Liver (tissue), 9 donors: Measurements from ENCODE around the gene BRSK2. TPM values are rescaled to one million over a fixed set of nuclear protein-coding genes. Genes with fewer than 3 reads are reported as not detected.

Experiments used
- DNase-seq: peaks from one replicate; pipeline ENCODE4 v3.0.0-alpha.2; 2017; ENCODE audit warnings: low spot score
- H3K27ac ChIP-seq, 2 donors: one replicate each; pipeline ENCODE4 v1.7.0; 2013; ENCODE audit warnings: inconsistent platforms in 2 of 2, low read length in 2 of 2, control low read depth in 1 of 2, low read depth in 1 of 2, mild to moderate bottlenecking in 1 of 2
- H3K27me3 ChIP-seq, 4 donors: one replicate each; pipeline versions ENCODE4 v1.6.1 to v1.7.0; 2013; ENCODE audit warnings: low read length in 3 of 4, inconsistent platforms in 1 of 4, mild to moderate bottlenecking in 1 of 4, moderate library complexity in 1 of 4; ENCODE audit not compliant: control insufficient read depth in 4 of 4, insufficient read depth in 4 of 4
- H3K36me3 ChIP-seq, 4 donors: one replicate each; pipeline versions ENCODE4 v1.6.1 to v1.7.0; 2013; ENCODE audit warnings: low read length in 3 of 4, mild to moderate bottlenecking in 3 of 4, low read depth in 1 of 4, moderate library complexity in 1 of 4; ENCODE audit not compliant: control insufficient read depth in 4 of 4, insufficient read depth in 3 of 4
- H3K4me1 ChIP-seq, 4 donors: one replicate each; pipeline versions ENCODE4 v1.6.1 to v1.7.0; 2013; ENCODE audit warnings: low read length in 3 of 4, mild to moderate bottlenecking in 3 of 4, moderate library complexity in 1 of 4; ENCODE audit not compliant: control insufficient read depth in 4 of 4, insufficient read depth in 4 of 4
- H3K4me3 ChIP-seq, 3 donors: one replicate each; pipeline versions ENCODE4 v1.6.1 to v1.7.0; 2013; ENCODE audit warnings: low read length in 3 of 3, control low read depth in 1 of 3, low read depth in 1 of 3, mild to moderate bottlenecking in 1 of 3
- H3K9ac ChIP-seq, 2 donors: one replicate each; pipeline ENCODE4 v1.7.0; 2013; ENCODE audit warnings: low read length in 2 of 2, mild to moderate bottlenecking in 2 of 2, moderate library complexity in 2 of 2, control low read depth in 1 of 2, low read depth in 1 of 2
- H3K9me3 ChIP-seq, 4 donors: one replicate each; pipeline versions ENCODE4 v1.6.1 to v1.7.0; 2013; ENCODE audit warnings: low read length in 3 of 4; ENCODE audit not compliant: control insufficient read depth in 4 of 4
- FOXA1 ChIP-seq: IDR thresholded peaks from 2 replicates; pipeline ENCODE4 v1.6.1; 2016; ENCODE audit warnings: antibody characterized with exemption
- FOXA2 ChIP-seq: IDR thresholded peaks from 2 replicates; pipeline ENCODE4 v1.6.1; 2016; ENCODE audit warnings: antibody characterized with exemption
- GABPA ChIP-seq, 2 donors: IDR thresholded peaks in 1 of 2; conservative IDR thresholded peaks in 1 of 2; 2 replicates each; pipeline ENCODE4 v1.6.1; 2016; ENCODE audit warnings: antibody characterized with exemption in 2 of 2, mild to moderate bottlenecking in 1 of 2, moderate library complexity in 1 of 2
- HNF4A ChIP-seq, 2 donors: conservative IDR thresholded peaks; 2 replicates each; pipeline ENCODE4 v1.6.1; 2016; ENCODE audit warnings: antibody characterized with exemption in 2 of 2, mild to moderate bottlenecking in 2 of 2
- HNF4G ChIP-seq: IDR thresholded peaks from 2 replicates; pipeline ENCODE4 v1.6.1; 2016; ENCODE audit warnings: antibody characterized with exemption
- JUND ChIP-seq, 2 donors: IDR thresholded peaks; 2 replicates each; pipeline ENCODE4 v1.6.1; 2016; ENCODE audit warnings: antibody characterized with exemption in 2 of 2
- NR2F2 ChIP-seq: IDR thresholded peaks from 2 replicates; pipeline ENCODE4 v1.6.1; 2016; ENCODE audit warnings: antibody characterized with exemption
- RAD21 ChIP-seq, 2 donors: IDR thresholded peaks; 2 replicates each; pipeline ENCODE4 v1.6.1; 2016; ENCODE audit warnings: antibody characterized with exemption in 2 of 2, mild to moderate bottlenecking in 2 of 2
- RXRA ChIP-seq, 2 donors: IDR thresholded peaks; 2 replicates each; pipeline ENCODE4 v1.6.1; 2017 to 2018; ENCODE audit warnings: antibody characterized with exemption in 2 of 2, mild to moderate bottlenecking in 1 of 2
- SP1 ChIP-seq: IDR thresholded peaks from 2 replicates; pipeline ENCODE4 v1.6.1; 2018; ENCODE audit warnings: antibody characterized with exemption, mild to moderate bottlenecking
- TAF1 ChIP-seq: conservative IDR thresholded peaks from 2 replicates; pipeline ENCODE4 v1.6.1; 2016; ENCODE audit warnings: antibody characterized with exemption, mild to moderate bottlenecking
- YY1 ChIP-seq: IDR thresholded peaks from 2 replicates; pipeline ENCODE4 v1.6.1; 2016; ENCODE audit warnings: antibody characterized with exemption, mild to moderate bottlenecking
- WGBS: extraction: QIAGEN DNeasy Blood & Tissue Kit; methylation state at CpG from one replicate; pipeline ENCODE4 v1.1.7; 2013; 5-methylcytosine and 5-hydroxymethylcytosine counted together
- polyA plus RNA-seq, 2 donors: library from polyadenylated mRNA; stranded (reverse) in 1 of 2; unstranded in 1 of 2; fragments of 200-250 nt in 1 of 2; fragments of >200 nt in 1 of 2; fragmentation: Nextera tagmentation in 1 of 2; extraction: Ambion mirVana in 1 of 2; gene quantifications; one replicate each; pipeline versions ENCODE4 v1.2.1 to v1.2.3, GENCODE V29; 2013 to 2015
- total RNA-seq, 2 donors: library from RNA; depleted of rRNA; stranded (reverse); fragments of >200 nt; gene quantifications; one replicate each; pipeline ENCODE4 v1.2.3, GENCODE V29; 2014
- TF ChIP-seq, protein P1 (sequence below): IDR thresholded peaks from 2 replicates; pipeline ENCODE4 v1.6.1; 2016; ENCODE audit warnings: antibody characterized with exemption, mild to moderate bottlenecking
- TF ChIP-seq, protein P2 (sequence below): IDR thresholded peaks from 2 replicates; pipeline ENCODE4 v1.6.1; 2016; ENCODE audit warnings: antibody characterized with exemption
- TF ChIP-seq, protein P3 (sequence below): fragments of 150-350 bp; IDR thresholded peaks from 2 replicates; pipeline ENCODE4 v1.5.1; 2017; ENCODE audit warnings: improper control_type of control experiment, low read depth, low read length; ENCODE audit not compliant: missing input control
- TF ChIP-seq, protein P4 (sequence below): IDR thresholded peaks from 2 replicates; pipeline ENCODE4 v1.6.1; 2016; ENCODE audit warnings: antibody characterized with exemption
- TF ChIP-seq, protein P5 (sequence below): IDR thresholded peaks from 2 replicates; pipeline ENCODE4 v1.6.1; 2016; ENCODE audit warnings: antibody characterized with exemption
- donor health status: healthy.
- donor health status: healthy.
- donor health status: healthy.
- donor health status: healthy.
- donor health status: healthy.

Gene BRSK2
- total and polyA plus RNA-seq, 4 donors, result 0.05 to 0.17 TPM; not detected in 2

DNA sequence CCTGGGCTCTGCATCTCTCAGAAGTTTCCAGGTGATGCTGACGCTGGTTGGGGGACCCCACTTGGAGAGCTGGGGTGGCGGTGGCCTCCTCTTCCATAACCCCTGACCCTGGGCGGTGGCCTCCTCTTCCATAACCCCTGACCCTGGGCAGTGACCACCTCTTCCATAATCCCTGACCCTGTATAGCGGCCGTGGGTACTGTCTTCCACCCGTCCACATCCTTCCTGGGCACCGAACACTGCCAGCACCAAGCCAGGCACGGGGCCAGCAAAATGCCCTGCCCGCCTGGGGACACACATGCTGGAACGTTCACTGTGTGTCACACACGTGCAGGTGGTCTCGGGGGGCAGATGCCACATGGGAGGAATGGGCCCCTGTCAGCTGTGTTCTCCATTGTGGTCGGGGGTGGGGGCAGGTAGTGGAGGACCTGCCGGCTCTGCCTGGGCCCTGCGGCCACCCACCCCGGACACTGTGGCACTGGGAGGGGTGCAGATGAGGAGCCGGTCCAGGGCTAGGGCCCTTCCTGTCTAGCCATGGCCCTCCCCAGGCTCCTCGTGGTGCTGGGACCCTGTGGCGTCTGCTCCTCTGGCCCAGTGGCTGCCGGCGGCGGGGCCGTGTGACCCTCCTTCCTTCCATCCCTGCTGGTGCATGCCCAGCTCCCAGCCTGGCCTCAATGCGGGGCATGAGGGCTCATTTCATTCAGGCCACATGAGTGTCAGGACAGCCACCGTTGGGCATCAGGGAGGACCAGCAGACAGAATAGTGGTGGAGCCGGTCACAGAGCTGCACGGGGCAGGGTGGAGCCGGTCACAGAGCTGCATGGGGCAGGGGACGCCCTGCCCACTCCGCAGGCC lies 10.8 kb downstream of the BRSK2 start:
- no peak overlapping the region for H3K27ac ChIP-seq
- H3K4me3 ChIP-seq, result no peak overlapping the region
- 83% methylated on average over 30 of the region's 30 CpGs for WGBS
- H3K9me3 ChIP-seq, result no peaks in the 10 kb centered on the region
- no peak for TF ChIP-seq TAF1
- no peak for TF ChIP-seq HNF4G
- TF ChIP-seq, protein P1, sequence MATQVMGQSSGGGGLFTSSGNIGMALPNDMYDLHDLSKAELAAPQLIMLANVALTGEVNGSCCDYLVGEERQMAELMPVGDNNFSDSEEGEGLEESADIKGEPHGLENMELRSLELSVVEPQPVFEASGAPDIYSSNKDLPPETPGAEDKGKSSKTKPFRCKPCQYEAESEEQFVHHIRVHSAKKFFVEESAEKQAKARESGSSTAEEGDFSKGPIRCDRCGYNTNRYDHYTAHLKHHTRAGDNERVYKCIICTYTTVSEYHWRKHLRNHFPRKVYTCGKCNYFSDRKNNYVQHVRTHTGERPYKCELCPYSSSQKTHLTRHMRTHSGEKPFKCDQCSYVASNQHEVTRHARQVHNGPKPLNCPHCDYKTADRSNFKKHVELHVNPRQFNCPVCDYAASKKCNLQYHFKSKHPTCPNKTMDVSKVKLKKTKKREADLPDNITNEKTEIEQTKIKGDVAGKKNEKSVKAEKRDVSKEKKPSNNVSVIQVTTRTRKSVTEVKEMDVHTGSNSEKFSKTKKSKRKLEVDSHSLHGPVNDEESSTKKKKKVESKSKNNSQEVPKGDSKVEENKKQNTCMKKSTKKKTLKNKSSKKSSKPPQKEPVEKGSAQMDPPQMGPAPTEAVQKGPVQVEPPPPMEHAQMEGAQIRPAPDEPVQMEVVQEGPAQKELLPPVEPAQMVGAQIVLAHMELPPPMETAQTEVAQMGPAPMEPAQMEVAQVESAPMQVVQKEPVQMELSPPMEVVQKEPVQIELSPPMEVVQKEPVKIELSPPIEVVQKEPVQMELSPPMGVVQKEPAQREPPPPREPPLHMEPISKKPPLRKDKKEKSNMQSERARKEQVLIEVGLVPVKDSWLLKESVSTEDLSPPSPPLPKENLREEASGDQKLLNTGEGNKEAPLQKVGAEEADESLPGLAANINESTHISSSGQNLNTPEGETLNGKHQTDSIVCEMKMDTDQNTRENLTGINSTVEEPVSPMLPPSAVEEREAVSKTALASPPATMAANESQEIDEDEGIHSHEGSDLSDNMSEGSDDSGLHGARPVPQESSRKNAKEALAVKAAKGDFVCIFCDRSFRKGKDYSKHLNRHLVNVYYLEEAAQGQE, result no peak
- TF ChIP-seq, protein P2, sequence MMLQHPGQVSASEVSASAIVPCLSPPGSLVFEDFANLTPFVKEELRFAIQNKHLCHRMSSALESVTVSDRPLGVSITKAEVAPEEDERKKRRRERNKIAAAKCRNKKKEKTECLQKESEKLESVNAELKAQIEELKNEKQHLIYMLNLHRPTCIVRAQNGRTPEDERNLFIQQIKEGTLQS, result no peak
- TF ChIP-seq RAD21 (IDR thresholded peaks at IDR 0.05), result no peak
- TF ChIP-seq, protein P3, sequence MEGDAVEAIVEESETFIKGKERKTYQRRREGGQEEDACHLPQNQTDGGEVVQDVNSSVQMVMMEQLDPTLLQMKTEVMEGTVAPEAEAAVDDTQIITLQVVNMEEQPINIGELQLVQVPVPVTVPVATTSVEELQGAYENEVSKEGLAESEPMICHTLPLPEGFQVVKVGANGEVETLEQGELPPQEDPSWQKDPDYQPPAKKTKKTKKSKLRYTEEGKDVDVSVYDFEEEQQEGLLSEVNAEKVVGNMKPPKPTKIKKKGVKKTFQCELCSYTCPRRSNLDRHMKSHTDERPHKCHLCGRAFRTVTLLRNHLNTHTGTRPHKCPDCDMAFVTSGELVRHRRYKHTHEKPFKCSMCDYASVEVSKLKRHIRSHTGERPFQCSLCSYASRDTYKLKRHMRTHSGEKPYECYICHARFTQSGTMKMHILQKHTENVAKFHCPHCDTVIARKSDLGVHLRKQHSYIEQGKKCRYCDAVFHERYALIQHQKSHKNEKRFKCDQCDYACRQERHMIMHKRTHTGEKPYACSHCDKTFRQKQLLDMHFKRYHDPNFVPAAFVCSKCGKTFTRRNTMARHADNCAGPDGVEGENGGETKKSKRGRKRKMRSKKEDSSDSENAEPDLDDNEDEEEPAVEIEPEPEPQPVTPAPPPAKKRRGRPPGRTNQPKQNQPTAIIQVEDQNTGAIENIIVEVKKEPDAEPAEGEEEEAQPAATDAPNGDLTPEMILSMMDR, result no peak
- no peaks in the 10 kb centered on the region for H3K4me1 ChIP-seq
- no peak overlapping the region for H3K9ac ChIP-seq
- no peaks in the 10 kb centered on the region for H3K27me3 ChIP-seq
- DNase-seq, result no peak
- no peaks in the 10 kb centered on the region for H3K36me3 ChIP-seq

DNA sequence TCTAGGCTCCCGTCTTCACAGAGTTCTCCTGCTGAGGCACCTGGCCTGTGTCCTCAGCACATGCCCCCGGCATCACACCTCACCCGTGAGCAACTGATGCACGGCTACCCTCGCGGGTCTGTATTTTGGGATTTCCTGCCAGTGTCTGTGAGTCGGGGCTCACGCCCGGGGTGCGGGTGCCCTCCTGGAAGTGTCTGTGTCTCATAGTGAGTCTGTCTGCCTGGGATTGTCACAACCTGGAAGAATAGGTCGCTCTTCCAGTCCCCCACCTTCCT lies 11.4 kb downstream of the BRSK2 start:
- TF ChIP-seq FOXA1 (no peak), HNF4A (conservative IDR thresholded peaks at IDR 0.05) (no peak), FOXA2 (no peak), GABPA (IDR thresholded peaks at IDR 0.05 in 1 of 2, conservative IDR thresholded peaks at IDR 0.05 in 1 of 2) (no peak), YY1 (no peak), RAD21 (IDR thresholded peaks at IDR 0.05) (no peak), RXRA (IDR thresholded peaks at IDR 0.05) (no peak), SP1 (no peak), JUND (IDR thresholded peaks at IDR 0.05) (no peak), HNF4G (no peak), NR2F2 (no peak)
- TF ChIP-seq, protein P3, result no peak
- TF ChIP-seq, protein P4, sequence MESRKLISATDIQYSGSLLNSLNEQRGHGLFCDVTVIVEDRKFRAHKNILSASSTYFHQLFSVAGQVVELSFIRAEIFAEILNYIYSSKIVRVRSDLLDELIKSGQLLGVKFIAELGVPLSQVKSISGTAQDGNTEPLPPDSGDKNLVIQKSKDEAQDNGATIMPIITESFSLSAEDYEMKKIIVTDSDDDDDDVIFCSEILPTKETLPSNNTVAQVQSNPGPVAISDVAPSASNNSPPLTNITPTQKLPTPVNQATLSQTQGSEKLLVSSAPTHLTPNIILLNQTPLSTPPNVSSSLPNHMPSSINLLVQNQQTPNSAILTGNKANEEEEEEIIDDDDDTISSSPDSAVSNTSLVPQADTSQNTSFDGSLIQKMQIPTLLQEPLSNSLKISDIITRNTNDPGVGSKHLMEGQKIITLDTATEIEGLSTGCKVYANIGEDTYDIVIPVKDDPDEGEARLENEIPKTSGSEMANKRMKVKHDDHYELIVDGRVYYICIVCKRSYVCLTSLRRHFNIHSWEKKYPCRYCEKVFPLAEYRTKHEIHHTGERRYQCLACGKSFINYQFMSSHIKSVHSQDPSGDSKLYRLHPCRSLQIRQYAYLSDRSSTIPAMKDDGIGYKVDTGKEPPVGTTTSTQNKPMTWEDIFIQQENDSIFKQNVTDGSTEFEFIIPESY, result no peak
- TF ChIP-seq, protein P1, result no peak
- TF ChIP-seq, protein P5, sequence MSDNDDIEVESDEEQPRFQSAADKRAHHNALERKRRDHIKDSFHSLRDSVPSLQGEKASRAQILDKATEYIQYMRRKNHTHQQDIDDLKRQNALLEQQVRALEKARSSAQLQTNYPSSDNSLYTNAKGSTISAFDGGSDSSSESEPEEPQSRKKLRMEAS, result no peak
- TF ChIP-seq, protein P2, result no peak
- Histone ChIP-seq H3K9ac (no peak overlapping the region), H3K27ac (no peak overlapping the region), H3K9me3 (no peaks in the 10 kb centered on the region), H3K4me1 (no peaks in the 10 kb centered on the region), H3K4me3 (no peak overlapping the region), H3K36me3 (no peaks in the 10 kb centered on the region), H3K27me3 (no peaks in the 10 kb centered on the region)
- DNase-seq, result no peak
- 85% methylated on average over 11 of the region's 11 CpGs for WGBS
